ENCODE results near the gene CACNA1C. TPM values are rescaled to one million over a fixed set of nuclear protein-coding genes. Genes with fewer than 3 reads are reported as not detected.
"Not testable (repeated sequence)": the region's sequence is repeated elsewhere in the genome, so short reads cannot be mapped to it uniquely, and the experiment has no call there.

The CACNA1C gene
- total RNA-seq, 2 experiments from 2014 or later, result 0.05 to 0.08 TPM

DNA sequence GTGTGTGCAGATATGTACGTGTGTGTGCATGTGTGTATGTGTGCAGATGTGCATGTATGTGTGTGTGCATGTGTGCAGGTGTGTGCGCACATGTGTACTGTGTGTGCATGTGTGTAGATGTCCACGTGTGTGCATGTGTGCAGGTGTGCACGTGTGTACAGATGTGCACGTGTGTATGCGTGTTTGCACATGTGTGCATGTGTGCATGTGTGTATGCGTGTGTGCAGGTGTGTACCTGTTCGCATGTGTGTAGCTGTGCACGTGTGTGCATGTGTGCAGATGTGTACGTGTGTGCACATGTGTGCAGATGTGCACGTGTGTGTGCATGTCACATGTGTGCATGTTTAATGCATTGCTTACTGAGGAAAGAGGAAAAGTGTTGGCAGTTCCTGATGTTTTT is 686.3 kb downstream of the CACNA1C start:
- no peak overlapping the region for H3K4me3 Mint-ChIP-seq
- peaks cover 0 to 2% of the 10 kb centered on the region in 2 experiments for H3K27me3 ChIP-seq (ENCODE audit: control insufficient read depth in 1 of 2, insufficient read depth in 2 of 2, low read length in 2 of 2)
- intact Hi-C loops (cut with DNase I, micrococcal nuclease), result no loop called here
- no peaks in the 10 kb centered on the region for H3K9me3 ChIP-seq (ENCODE audit: control insufficient read depth in 1 of 2, insufficient read depth in 1 of 2, low read length in 2 of 2)
- CTCF ChIA-PET, result no interaction called here
- H3K36me3 Mint-ChIP-seq (ENCODE audit: low read depth), result no peaks in the 10 kb centered on the region
- H3K27ac Mint-ChIP-seq, result no peak overlapping the region
- DNase-seq (no peak), ATAC-seq (ENCODE audit: poor library complexity) (no peak)
- no peaks in the 10 kb centered on the region for H3K36me3 ChIP-seq (ENCODE audit: insufficient read depth, low read length)
- peaks cover 12% of the 10 kb centered on the region for H3K27me3 Mint-ChIP-seq
- no peak for TF ChIP-seq CTCF (IDR thresholded peaks at IDR 0.05)
- no peaks in the 10 kb centered on the region for H3K4me1 Mint-ChIP-seq (ENCODE audit: low read depth)
- no peaks in the 10 kb centered on the region for H3K4me1 ChIP-seq (ENCODE audit: insufficient read depth, low read length)
- no peaks in the 10 kb centered on the region for H3K9me3 Mint-ChIP-seq
- POLR2A ChIA-PET, result no interaction called here
- H3K27ac ChIP-seq (ENCODE audit: low read depth in 1 of 2, low read length in 2 of 2), result no peak overlapping the region
- H3K4me3 ChIP-seq (ENCODE audit: low read length), result no peak overlapping the region

GRCh38 chr12:2739832-2740641 is 687.2 kb downstream of the CACNA1C start:
- Mint-ChIP-seq H3K27me3 (peaks cover 11% of the 10 kb centered on the region), H3K36me3 (ENCODE audit: low read depth) (no peaks in the 10 kb centered on the region), H3K4me1 (ENCODE audit: low read depth) (no peaks in the 10 kb centered on the region), H3K4me3 (no peak overlapping the region), H3K27ac (no peak overlapping the region), H3K9me3 (no peaks in the 10 kb centered on the region)
- no peaks in the 10 kb centered on the region for H3K36me3 ChIP-seq (ENCODE audit: insufficient read depth, low read length)
- no peak for ATAC-seq (ENCODE audit: poor library complexity)
- peaks cover 0 to 2% of the 10 kb centered on the region in 2 experiments for H3K27me3 ChIP-seq (ENCODE audit: control insufficient read depth in 1 of 2, insufficient read depth in 2 of 2, low read length in 2 of 2)
- DNase-seq, result no peak
- TF ChIP-seq CTCF (IDR thresholded peaks at IDR 0.05), result no peak
- H3K4me3 ChIP-seq (ENCODE audit: low read length), result no peak overlapping the region
- ChIA-PET POLR2A (no interaction called here), CTCF (no interaction called here)
- H3K9me3 ChIP-seq (ENCODE audit: control insufficient read depth in 1 of 2, insufficient read depth in 1 of 2, low read length in 2 of 2), result no peaks in the 10 kb centered on the region
- no peaks in the 10 kb centered on the region for H3K4me1 ChIP-seq (ENCODE audit: insufficient read depth, low read length)
- intact Hi-C loops (cut with DNase I, micrococcal nuclease), result no loop called here
- no peak overlapping the region for H3K27ac ChIP-seq (ENCODE audit: low read depth in 1 of 2, low read length in 2 of 2)

DNA sequence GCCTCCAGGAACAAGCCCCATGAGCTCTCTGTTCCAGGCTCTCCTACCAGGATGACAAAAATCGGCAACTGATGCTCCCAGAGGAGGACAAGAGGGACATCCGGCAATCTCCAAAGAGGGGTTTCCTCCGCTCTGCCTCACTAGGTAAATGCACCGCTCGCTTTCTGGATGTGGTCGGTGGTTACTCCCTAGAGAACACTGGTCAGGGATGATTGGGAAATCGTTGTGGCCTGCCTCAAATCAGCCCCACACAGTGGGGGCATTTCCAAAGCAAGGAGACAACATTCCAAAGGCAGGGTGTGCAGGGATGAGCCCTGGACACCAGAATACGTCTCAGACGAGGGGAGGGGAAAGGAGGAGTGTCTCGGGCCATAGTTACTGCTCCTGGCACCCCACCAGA is 689.2 kb downstream of the CACNA1C start:
- H3K9me3 ChIP-seq (ENCODE audit: control insufficient read depth in 1 of 2, insufficient read depth in 1 of 2, low read length in 2 of 2); H3K9me3 Mint-ChIP-seq; H3K27me3 Mint-ChIP-seq; H3K36me3 ChIP-seq (ENCODE audit: insufficient read depth, low read length); H3K4me3 Mint-ChIP-seq; H3K4me1 Mint-ChIP-seq (ENCODE audit: low read depth); ATAC-seq (ENCODE audit: poor library complexity); H3K27ac Mint-ChIP-seq; H3K4me3 ChIP-seq (ENCODE audit: low read length); H3K36me3 Mint-ChIP-seq (ENCODE audit: low read depth); POLR2A ChIA-PET; CTCF ChIA-PET; H3K4me1 ChIP-seq (ENCODE audit: insufficient read depth, low read length); H3K27ac ChIP-seq (ENCODE audit: low read depth in 1 of 2, low read length in 2 of 2); DNase-seq; intact Hi-C loops (cut with DNase I, micrococcal nuclease); H3K27me3 ChIP-seq (ENCODE audit: control insufficient read depth in 1 of 2, insufficient read depth in 2 of 2, low read length in 2 of 2): not testable (repeated sequence)

- Histone ChIP-seq H3K27me3 (ENCODE audit: control insufficient read depth in 1 of 2, insufficient read depth in 2 of 2, low read length in 2 of 2) (peaks cover 0 to 2% of the 10 kb centered on the region in 2 experiments), H3K36me3 (ENCODE audit: insufficient read depth, low read length) (no peaks in the 10 kb centered on the region), H3K4me1 (ENCODE audit: insufficient read depth, low read length) (no peaks in the 10 kb centered on the region), H3K27ac (ENCODE audit: low read depth in 1 of 2, low read length in 2 of 2) (no peak overlapping the region), H3K4me3 (ENCODE audit: low read length) (no peak overlapping the region), H3K9me3 (ENCODE audit: control insufficient read depth in 1 of 2, insufficient read depth in 1 of 2, low read length in 2 of 2) (no peaks in the 10 kb centered on the region)
- H3K27ac Mint-ChIP-seq, result no peak overlapping the region
- no peak for DNase-seq
- ATAC-seq (ENCODE audit: poor library complexity), result no peak
- H3K27me3 Mint-ChIP-seq, result peaks cover 12% of the 10 kb centered on the region
- H3K9me3 Mint-ChIP-seq, result no peaks in the 10 kb centered on the region
- intact Hi-C loops (cut with DNase I, micrococcal nuclease), result no loop called here
- no peak overlapping the region for H3K4me3 Mint-ChIP-seq
- ChIA-PET POLR2A (no interaction called here), CTCF (no interaction called here)
- TF ChIP-seq CTCF (IDR thresholded peaks at IDR 0.05), result no peak
- no peaks in the 10 kb centered on the region for H3K4me1 Mint-ChIP-seq (ENCODE audit: low read depth)
- no peaks in the 10 kb centered on the region for H3K36me3 Mint-ChIP-seq (ENCODE audit: low read depth)
Measured at GRCh38 chr12:2743478-2743877, 690.7 kb downstream of the CACNA1C start.

Data from CD4-positive, alpha-beta T cell (primary cell).